Effector memory CD4-positive, alpha-beta T cell (primary cell): ENCODE results near the gene HOXA4.

ENCODE experiments used
- DNase-seq, 3 donors: peaks; one replicate each; pipeline ENCODE4 v3.0.0-alpha.2; 2020
- H3K27ac ChIP-seq: 2 replicates; pipeline ENCODE4 v1.7.0; 2013; ENCODE audit warnings: mild to moderate bottlenecking, low read length, moderate library complexity; ENCODE audit not compliant: insufficient read depth, poor library complexity, severe bottlenecking
- H3K27me3 ChIP-seq: replicated peaks from 2 replicates; pipeline ENCODE4 v1.7.0; 2013; ENCODE audit warnings: mild to moderate bottlenecking, low read length; ENCODE audit not compliant: insufficient read depth, control insufficient read depth, poor library complexity, severe bottlenecking
- H3K36me3 ChIP-seq: 2 replicates; pipeline ENCODE4 v1.7.0; 2013; ENCODE audit warnings: mild to moderate bottlenecking, low read length, moderate library complexity; ENCODE audit not compliant: control insufficient read depth, insufficient read depth
- H3K4me1 ChIP-seq: 2 replicates; pipeline ENCODE4 v1.7.0; 2013; ENCODE audit warnings: low read length, mild to moderate bottlenecking; ENCODE audit not compliant: control insufficient read depth, insufficient read depth, poor library complexity, severe bottlenecking
- H3K4me3 ChIP-seq: 2 replicates; pipeline ENCODE4 v1.7.0; 2013; ENCODE audit warnings: low read length, low read depth, mild to moderate bottlenecking; ENCODE audit not compliant: insufficient read depth, poor library complexity, severe bottlenecking
- H3K9me3 ChIP-seq: 2 replicates; pipeline ENCODE4 v1.7.0; 2013; ENCODE audit warnings: mild to moderate bottlenecking, low read length, moderate library complexity; ENCODE audit not compliant: control insufficient read depth

HOXA4 gene

GRCh38 chr7:27146491-27147198, 16.1 kb upstream of the HOXA4 start:
- Histone ChIP-seq H3K27me3 (peaks cover 56% of the 10 kb centered on the region), H3K9me3 (no peaks in the 10 kb centered on the region), H3K4me3 (no peak overlapping the region), H3K4me1 (peaks cover 19% of the 10 kb centered on the region), H3K36me3 (no peaks in the 10 kb centered on the region), H3K27ac (no peak overlapping the region)
- DNase-seq = no peak

GRCh38 chr7:27145914-27146412, 15.4 kb upstream of the HOXA4 start:
- no peaks in the 10 kb centered on the region for H3K9me3 ChIP-seq
- H3K27ac ChIP-seq = no peak overlapping the region
- H3K36me3 ChIP-seq = no peaks in the 10 kb centered on the region
- peaks cover 12% of the 10 kb centered on the region for H3K4me1 ChIP-seq
- DNase-seq = no peak
- H3K27me3 ChIP-seq = peaks cover 49% of the 10 kb centered on the region
- no peak overlapping the region for H3K4me3 ChIP-seq

GRCh38 chr7:27145165-27145913, 14.8 kb upstream of the HOXA4 start:
- H3K36me3 ChIP-seq = no peaks in the 10 kb centered on the region
- no peak for DNase-seq
- no peak overlapping the region for H3K4me3 ChIP-seq
- H3K4me1 ChIP-seq = peaks cover 6% of the 10 kb centered on the region
- no peaks in the 10 kb centered on the region for H3K9me3 ChIP-seq
- peaks cover 44% of the 10 kb centered on the region for H3K27me3 ChIP-seq
- no peak overlapping the region for H3K27ac ChIP-seq

- Histone ChIP-seq H3K4me1 (peaks cover 4% of the 10 kb centered on the region), H3K36me3 (no peaks in the 10 kb centered on the region), H3K9me3 (no peaks in the 10 kb centered on the region), H3K4me3 (no peak overlapping the region), H3K27ac (no peak overlapping the region), H3K27me3 (peaks cover 38% of the 10 kb centered on the region)
- DNase-seq = no peak
Measured at GRCh38 chr7:27144781-27145164, 14.2 kb upstream of the HOXA4 start.

GRCh38 chr7:27143950-27144780, 13.6 kb upstream of the HOXA4 start:
- Histone ChIP-seq H3K9me3 (no peaks in the 10 kb centered on the region), H3K4me3 (no peak overlapping the region), H3K4me1 (peaks cover 4% of the 10 kb centered on the region), H3K27me3 (peaks cover 33% of the 10 kb centered on the region), H3K36me3 (no peaks in the 10 kb centered on the region), H3K27ac (no peak overlapping the region)
- DNase-seq = no peak

- H3K4me1 ChIP-seq = peaks cover 4% of the 10 kb centered on the region
- DNase-seq = no peak
- H3K4me3 ChIP-seq = no peak within 1 kb of the TSS
- H3K36me3 ChIP-seq = no peaks in the 10 kb centered on the region
- H3K9me3 ChIP-seq = no peaks in the 10 kb centered on the region
- no peak within 1 kb of the TSS for H3K27ac ChIP-seq
- peaks cover 24% of the 10 kb centered on the region for H3K27me3 ChIP-seq
Measured at GRCh38 chr7:27143023-27143949, 12.7 kb upstream of the HOXA4 start, which contains the start of gene HOXA5. Gene HOXA5, minus strand, starts transcription at chr7:27143681. Its CDS starts 74 bp downstream, at chr7:27143607.

GRCh38 chr7:27142580-27143022, 12.0 kb upstream of the HOXA4 start:
- Histone ChIP-seq H3K4me1 (peaks cover 3% of the 10 kb centered on the region), H3K36me3 (no peaks in the 10 kb centered on the region), H3K27ac (no peak overlapping the region), H3K4me3 (no peak overlapping the region), H3K27me3 (peaks cover 19% of the 10 kb centered on the region), H3K9me3 (no peaks in the 10 kb centered on the region)
- no peak for DNase-seq

GRCh38 chr7:27141923-27142579, 11.5 kb upstream of the HOXA4 start:
- no peak overlapping the region for H3K4me3 ChIP-seq
- H3K27ac ChIP-seq = no peak overlapping the region
- H3K4me1 ChIP-seq = no peaks in the 10 kb centered on the region
- H3K9me3 ChIP-seq = no peaks in the 10 kb centered on the region
- DNase-seq = no peak
- no peaks in the 10 kb centered on the region for H3K36me3 ChIP-seq
- peaks cover 15% of the 10 kb centered on the region for H3K27me3 ChIP-seq
